ENCODE data around the gene WDR47.
A peak's percentile ranks its signal among the peaks of the same experiment; 100 is the strongest.
"Not testable (repeated sequence)": the region's sequence is repeated elsewhere in the genome, so short reads cannot be mapped to it uniquely, and the experiment has no call there.

Gene WDR47

DNA sequence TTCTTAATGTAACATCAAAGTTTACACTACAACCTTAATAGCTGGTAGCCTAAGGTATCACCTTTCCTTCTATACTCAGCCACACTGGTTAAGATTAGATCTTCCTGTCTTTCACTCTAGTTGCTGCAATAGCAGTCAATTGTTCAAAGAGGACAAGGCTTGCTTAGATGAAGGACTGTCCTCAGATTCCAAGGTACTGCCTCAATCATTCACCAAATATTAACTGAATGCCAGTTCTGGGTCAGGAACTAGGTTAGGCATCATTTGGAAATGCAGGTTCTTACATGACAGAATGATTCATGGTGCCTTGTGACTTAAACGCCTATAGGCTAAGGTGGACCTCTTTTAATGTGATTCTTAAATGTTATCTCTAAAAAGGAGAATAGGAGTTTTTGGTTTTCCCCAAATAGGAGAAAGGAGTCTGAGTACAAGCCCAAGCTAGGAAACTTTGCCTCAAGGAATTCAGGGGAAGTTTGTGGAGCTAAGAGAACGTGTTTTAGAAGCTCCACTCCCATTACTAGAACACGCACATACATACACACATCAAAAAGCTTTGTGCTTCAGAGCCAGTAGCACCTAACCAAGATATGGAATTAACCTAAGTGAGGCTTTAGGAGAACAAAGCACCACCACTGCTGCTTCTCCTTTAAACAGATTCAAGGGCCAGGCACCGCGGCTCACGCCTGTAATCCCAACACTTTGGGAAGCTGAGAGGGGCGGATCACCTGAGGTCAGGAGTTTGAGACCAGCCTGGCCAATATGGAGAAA is 8.5 kb upstream of the WDR47 start:
- DNase-seq, result no peak

DNA sequence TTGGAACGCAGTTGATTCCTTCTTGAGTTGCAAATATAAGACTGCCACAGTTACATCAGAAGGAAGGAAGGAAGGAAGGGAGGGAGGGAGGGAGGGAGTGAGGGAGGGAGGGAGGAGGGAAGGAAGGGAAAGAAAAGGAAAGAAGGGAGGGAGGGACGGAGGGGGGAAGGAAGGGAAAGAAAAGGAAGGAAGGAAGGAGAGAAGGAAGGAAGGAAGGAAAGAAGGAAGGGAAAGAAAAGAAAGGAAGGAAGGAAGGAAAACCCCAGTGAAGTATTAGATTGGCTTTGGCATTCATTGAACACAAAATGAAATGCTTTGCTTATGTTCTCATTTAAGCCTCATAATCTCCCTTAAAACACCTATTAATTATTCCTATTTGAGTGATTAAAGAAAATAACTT is 6.4 kb upstream of the WDR47 start:
- no peak for DNase-seq

DNA sequence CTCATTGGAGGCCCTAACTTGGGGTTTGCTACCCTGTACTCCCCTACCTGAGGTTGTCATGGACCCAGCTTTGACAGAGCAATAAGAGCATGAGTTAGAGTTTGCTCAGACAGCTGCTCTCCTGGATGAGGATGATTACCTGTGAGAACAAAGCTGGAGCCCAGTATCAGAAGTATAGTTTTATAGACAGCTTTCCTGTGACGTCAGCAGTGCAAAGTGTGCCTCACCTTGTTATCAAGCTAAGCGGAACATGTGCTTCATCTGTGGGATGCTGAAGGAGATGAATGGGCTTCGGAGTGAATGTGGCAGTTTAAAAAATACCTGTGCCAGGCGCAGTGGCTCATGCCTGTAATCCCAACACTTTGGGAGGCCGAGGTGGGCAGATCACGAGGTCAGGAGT is 5.4 kb upstream of the WDR47 start:
- DNase-seq, result no peak

DNA sequence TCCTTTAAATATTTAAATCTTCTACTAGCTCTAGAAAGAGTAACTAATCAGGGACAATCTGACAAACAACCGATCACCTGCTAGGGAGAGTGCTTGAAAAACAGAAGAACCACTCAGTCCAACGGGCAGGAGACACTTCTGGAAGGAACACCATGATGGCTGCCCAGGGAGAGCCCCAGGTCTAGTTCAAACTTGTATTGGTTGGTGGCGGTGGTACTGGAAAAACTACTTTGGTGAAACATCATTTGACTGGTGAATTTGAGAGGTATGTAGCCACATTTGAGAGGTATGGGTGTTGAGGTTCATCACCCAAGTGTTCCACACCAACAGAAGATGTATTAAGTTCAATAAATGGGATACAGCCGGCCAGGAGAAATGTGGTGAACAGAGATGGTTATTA is 4.8 kb upstream of the WDR47 start:
- DNase-seq, result no peak

DNA sequence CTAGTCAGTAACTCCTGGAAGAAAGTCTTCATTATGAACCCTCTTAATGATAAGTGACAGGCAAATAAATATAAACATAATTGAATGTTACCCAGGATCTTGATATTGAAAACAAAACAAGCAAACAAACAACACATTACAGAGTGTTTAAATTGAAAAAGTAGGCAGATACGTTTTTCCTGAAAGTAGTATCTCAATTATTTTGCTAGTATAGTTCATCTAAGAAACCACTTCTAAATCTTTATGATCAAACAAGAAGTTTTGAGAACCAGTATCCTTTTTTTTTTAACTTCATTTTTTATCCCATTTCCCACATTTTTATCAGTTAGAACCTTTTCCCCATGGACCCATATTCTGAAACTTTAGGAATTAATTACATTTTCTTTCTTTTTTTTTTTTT is 3.7 kb upstream of the WDR47 start:
- no peak for DNase-seq

DNA sequence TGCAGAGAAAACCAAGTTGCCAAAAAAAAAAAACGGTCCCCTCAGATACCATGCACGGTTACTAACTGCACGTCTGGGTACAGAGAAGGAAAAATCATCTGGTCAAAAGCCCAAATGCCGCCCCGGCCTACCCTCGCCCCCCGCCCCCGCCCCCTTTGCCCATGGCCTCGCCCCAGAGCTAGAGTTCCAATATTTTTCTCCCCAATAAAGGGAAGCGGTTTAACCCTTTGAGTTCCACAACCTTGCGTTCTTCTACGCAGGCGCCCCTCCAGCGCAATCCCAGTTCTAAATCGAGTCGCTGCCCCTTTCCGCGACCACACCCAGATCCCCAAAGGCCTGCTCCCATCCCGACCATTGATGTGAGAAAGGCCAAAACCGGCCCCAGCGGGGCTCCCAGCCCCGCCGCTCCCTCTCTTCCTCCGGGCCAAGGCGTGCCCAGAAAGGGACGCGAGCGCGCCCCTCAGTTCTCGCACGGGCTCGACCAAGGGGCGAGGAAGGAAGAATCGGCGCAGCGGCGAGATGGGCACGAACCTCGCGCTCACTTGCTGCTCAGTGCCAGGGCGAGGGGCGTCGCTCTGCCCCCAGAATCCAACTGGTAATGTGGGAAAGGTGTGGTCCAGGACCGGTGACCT is 797 bp downstream of the WDR47 start:
- no peak for DNase-seq

DNA sequence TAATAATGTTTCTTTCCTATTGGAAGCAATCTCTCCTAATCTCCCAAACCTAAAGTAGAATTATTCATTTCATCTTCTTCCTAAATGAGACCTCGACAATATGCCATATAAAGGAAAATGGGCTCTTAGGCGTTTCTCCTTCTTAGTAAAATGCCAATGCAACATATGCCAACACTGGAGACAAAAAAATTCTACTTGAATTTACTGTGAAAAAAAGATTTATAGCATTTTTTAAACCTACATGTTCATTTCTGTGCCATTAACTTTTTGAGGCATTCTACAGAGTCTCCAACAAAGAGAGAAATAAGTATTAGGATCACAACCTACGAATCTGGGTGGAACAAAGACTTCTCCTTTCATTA is 1.3 kb downstream of the WDR47 start:
- DNase-seq, result no peak

DNA sequence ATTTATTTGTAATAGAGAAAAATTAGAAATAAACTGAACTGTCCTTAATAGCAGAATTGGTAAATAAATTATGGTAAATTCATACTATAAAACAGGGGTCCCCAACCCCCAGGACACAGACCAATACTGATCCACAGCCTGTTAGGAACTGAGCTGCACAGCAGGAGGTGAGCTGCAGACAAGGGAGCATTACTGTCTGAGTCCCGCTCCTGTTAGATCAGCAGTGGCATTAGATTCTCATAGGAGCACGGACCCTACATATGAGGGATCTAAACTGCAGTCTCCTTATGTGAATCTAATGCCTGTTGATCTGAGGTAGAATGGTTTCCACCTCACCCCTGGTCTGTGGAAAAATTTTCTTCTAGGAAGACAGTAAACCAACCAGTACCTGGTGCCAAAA is 7.5 kb downstream of the WDR47 start:
- no peak for DNase-seq

DNA sequence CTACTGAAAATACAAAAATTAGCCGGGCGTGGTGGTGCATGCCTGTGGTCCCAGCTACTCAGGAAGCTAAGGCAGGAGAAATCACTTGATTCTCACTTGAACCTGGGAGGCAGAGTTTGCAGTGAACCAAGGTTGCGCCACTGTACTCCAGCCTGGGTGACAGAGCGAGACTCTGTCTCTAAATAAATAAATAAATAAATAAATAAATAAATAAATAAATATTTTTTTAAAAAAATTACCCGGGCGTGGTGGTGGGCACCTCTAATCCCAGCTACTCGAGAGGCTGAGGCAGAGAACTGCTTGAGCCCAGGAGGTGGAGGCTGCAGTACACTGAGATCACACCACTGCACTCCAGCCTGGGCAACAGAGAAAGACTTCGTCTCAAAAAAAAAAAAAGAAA is 12.4 kb downstream of the WDR47 start:
- DNase-seq, result not testable (repeated sequence)

DNA sequence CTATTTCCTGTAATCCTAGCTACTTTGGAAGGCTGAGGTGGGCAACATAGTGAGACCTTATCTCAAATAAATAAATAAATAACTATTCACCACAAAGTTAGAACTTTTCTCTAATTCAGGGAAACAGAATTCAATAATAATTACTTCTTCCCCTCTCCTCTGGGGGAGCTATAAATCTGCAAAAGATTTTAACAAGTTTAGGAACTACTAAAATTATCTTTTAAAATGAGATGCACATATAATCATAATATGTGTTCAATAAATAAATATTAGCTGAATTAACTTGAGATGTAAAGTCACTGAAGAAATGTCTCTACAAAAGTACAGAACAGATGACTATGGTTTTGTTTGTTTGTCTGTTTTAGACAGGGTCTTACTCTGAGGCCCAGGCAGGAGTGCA is 14.1 kb downstream of the WDR47 start:
- no peak for DNase-seq

DNA sequence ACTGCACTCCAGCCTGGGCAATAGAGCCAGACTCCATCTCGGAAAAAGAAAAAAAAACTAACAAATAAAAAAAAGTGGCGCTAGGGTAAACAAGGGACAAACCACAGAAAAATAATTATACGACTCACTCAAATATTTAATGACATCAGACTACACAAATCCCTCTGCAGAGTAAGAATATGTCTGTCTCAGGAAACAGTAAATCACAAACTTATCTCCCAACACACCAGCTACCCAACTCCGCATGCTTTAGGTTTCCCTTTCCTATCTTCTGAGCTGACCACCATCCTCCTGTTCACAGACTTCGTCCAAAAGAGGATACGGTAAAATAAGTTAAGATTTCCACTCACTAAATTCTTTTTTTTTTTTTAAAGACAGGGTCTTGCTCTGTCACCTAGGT is 16.2 kb downstream of the WDR47 start:
- no peak for DNase-seq

DNA sequence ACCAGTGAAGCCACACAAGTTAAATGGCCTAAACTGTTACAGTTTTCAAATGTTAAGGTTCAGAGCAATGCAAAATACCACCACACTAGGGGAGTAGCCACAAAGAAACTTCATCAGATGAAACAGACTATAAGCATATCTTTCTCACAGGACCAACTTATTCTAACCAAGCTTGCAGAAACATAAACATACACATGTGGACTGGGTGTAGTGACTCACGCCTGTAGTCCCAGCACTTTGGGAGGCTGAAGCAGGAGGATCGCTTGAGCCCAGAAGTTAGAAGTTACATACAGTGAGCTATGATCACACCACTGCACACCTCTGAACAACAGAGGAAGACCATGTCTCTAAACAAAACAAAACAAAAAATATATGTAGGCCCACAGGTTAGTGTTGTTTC is 17.3 kb downstream of the WDR47 start:
- no peak for DNase-seq

DNA sequence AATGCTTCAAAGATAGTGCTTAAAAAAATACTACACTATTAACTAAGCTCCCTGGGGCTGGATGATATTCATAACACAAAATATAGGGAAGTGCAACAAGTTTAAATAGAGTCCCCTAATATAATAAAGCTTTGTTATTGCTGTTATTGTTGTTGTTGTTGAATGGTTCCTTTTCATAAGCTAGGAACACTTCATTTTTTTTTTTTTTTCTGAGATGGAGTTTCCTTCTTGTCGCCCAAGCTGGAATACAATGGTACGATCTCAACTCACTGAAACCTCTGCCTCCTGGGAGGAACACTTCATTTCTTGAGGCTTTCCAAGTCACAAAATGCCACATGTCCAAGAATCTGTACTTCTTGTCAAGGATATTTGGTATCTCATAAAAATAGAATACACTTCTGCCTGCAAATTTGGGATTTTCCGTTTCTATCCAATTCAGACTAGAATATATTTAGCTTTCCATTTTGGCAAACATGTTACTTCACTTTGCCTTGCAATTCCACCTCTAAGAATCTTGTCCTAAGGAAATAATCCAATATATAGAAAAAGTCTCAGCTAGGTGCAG is 21.1 kb downstream of the WDR47 start:
- DNase-seq, result no peak

DNA sequence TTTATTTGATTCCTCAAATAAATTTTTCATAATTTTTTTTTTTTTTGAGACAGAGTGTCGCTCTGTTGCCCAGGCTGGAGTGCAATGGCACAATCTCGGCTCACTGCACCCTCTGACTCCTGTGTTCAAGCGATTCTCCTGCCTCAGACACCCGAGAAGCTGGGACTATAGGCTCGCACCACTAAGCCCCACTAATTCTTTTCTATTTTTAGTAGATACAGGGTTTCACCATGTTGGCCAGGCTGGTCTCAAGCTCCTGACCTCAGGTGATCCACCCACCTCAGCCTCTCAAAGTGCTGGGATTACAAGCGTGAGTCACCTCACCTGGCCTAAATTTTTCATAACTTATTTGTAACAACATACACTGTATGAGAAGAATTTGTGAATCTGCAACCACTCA is 24.2 kb downstream of the WDR47 start:
- DNase-seq, result not testable (repeated sequence)

DNA sequence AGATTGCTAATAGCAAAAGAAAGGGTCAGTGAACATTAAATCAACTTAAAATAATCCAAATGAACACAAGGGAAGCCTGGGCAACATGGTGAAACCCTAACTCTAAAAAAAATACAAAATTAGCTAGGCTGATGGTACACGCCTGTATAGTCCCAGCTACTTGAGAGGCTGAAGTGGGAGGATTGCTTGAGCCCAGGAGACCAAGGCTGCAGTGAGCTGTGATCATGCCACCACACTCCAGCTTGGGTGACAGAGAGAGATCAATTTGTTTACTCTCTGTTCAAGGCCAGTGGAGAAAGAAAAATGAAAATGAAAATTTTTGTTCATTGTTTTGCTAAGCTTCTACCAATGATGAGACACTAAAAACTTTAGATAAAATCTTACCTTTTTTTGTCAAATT is 24.8 kb downstream of the WDR47 start:
- DNase-seq, result no peak

DNA sequence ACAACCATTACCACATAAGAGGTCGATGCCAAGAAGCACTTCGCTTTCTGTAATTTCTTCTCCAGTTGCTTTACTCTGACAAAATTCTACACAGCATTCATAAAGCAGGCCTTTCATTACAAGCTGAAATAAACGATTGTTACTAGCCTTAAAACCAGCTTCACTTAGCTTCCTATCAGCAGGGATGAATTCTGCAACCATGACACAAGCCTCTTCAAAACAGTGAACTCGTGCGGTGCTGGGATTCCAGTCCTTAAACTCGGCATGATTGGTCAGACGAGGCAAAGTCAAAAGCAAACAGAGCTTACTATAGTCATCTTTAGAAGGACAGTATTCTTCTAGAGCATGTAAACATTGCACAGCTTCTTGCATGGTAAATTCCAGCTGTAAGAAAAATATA is 30.6 kb downstream of the WDR47 start:
- DNase-seq, result no peak

DNA sequence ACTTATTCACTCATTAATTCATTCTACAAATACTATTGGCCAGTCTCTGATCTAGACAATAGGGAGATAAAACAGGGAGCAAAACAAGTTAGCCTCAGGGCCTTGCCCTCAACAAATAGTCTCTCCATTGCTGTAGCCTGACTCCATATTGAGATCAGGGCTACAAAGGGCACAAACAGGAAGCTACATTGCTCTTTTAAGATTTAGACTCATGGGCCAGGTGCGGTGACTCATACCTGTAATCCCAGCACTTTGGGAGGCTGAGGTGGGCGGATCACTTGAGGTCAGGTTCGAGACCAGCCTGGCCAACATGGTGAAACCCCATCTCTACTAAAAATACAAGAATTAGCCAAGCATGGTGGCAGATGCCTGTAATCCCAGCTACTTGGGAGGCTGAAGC is 45.3 kb downstream of the WDR47 start:
- DNase-seq, result not testable (repeated sequence)

DNA sequence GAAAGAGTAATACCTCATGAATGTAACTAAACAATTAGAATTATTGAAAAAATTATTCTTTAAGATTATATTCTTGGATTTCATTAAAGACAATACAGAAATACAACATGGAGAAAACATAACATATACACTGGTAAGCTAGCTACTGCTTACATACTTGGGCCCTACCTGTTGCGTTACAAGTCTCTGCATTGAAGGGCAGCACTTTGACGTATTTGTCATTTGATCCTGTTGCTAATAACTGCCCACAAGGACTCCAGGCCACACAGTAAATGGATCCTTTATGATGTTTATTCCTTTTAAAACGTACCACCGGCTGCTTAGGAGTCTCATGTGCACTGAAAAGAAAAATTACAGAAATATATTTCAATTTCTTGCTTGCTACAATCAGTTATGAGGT is 58.8 kb downstream of the WDR47 start:
- no peak for DNase-seq

DNA sequence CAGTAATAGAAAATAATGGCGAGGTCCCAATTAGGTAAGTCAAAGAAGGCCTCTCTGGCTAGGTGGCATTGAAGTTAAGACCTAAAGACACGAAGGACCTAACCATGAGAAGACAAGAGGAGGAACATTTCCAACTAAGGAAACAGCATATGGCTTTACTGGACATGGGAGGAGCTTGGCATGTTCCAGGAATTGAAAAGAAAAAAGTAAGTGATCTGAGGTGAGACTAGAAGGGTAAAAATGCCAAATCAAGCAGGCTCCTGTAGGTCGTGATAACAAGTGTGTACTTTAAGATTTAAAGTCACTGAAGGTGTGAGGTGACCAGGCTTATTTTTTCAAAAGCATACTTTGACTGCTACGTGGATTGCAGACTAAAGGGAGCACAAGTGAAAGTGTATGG is 65.2 kb downstream of the WDR47 start:
- DNase-seq, result no peak

DNA sequence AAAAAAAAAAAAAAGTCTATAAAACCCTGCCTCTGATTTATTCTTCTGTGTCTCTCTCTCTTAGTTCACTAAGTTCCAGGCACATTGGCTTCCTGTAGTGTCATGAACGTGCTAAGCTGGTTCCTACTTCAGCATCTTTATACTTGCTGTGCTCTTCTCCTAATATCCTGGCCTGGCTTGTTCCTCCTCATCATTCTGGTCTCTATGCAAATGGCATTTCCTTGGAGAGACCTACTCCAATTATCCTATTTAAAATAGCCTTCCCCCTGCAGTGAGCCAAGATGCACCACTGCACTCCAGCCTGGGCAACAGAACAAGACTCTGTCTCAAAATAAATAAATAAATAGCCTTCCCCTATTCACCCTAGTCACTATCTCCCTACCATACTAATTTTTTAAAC is 69.0 kb downstream of the WDR47 start:
- no peak for DNase-seq

DNA sequence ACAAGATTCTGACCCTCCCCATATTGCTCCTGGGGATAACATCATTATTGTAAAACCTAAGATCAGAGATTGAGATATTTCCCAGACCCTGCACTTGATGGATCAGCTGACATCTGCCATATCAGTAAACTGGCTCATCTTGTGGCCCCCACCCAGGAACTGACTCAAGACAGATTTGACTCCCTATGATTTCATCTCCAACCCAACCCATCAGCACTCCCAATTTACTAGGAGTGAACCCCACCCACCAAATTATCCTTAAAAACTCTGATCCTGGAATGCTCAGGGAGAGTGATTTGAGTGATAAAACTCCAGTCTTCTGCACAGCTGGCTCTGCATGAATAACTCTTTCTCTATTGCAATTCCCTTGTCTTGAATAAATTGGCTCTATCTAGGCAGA is 72.6 kb downstream of the WDR47 start:
- DNase-seq, result no peak

DNA sequence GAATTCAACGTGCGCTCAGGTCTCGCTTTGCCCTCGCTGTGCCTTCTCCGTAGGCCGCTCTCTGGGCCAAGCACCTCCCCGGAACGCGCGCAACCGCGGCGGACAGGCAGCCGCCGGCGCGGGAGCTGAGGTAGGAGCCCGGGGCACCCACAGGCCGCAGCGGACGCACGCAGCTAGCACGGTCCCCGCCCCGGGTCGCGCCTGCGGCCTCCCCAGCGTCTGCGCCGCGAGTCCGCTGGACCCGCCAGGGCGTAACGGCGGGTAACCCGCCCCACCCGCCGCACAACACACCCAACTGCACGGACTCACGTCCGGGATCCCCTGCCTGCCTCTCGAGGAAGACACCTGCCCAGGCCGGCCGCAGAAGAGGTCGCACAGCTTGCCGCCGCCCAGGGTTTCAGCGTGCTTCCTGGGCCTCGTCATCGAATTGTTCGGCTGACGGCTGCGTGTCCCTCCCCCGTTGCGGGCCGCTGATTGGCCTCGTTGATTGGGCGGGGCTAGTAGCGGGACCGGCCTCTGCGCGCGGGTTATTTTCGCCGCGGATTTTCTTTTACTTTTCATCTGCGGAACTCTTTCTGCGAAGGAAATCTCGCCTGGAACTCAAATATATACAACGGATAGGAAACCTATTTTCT is 78.7 kb downstream of the WDR47 start, which contains the start of gene CLCC1:
Gene CLCC1, minus strand, starts transcription at position 433 of the 635 bp plus-strand sequence. CDS start 13,047 bp downstream, outside the sequence.
- peak; percentile 59 for DNase-seq

DNA sequence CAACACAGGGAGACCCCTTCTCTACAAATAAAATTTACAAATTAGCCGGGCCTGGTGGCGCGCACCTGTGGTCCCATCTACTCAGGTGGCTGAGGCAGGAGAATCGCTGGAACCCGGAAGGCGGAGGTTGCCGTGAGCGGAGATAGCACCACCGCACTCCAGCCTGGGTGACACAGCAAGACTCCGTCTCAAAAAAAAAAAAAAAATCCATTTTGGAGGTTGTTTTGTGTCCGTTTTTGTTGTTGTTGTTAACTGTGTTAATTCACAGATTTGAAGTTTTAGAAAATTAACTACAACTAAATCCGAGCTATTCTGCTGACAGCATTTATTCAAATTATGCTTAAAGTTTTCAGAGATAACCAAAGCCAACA is 79.2 kb downstream of the WDR47 start:
- DNase-seq, result no peak

Data from NCI-H187 treated with DMSO at 0.1 percent for 48 hours (cell line).